HEK293T (cell line): ENCODE data around the gene SYNPR.

Experiments
- ARNT ChIP-seq: fragments of 450-650 bp; IDR thresholded peaks from 2 replicates; pipeline ENCODE4 v1.6.1; 2017; ENCODE audit warnings: mild to moderate bottlenecking
- ELF4 ChIP-seq: fragments of 450-650 bp; IDR thresholded peaks from 2 replicates; pipeline ENCODE4 v1.6.1; 2017; ENCODE audit warnings: antibody characterized with exemption
- FOXM1 ChIP-seq: fragments of 450-650 bp; IDR thresholded peaks from 2 replicates; pipeline ENCODE4 v1.6.1; 2017; ENCODE audit warnings: mild to moderate bottlenecking, borderline replicate concordance
- PKNOX1 ChIP-seq: fragments of 450-650 bp; IDR thresholded peaks from 2 replicates; pipeline ENCODE4 v1.6.1; 2016
- SP1 ChIP-seq: fragments of 450-650 bp; IDR thresholded peaks from 2 replicates; pipeline ENCODE4 v1.6.1; 2017
- SUZ12 ChIP-seq: fragments of 450-650 bp; IDR thresholded peaks from 2 replicates; pipeline ENCODE4 v1.6.1; 2016; ENCODE audit warnings: mild to moderate bottlenecking

- TF ChIP-seq FOXM1 (no peak), PKNOX1 (no peak), SUZ12 (no peak), SP1 (no peak), ARNT (no peak), ELF4 (no peak)
Observed at GRCh38 chr3:63405882-63406281, 127.8 kb downstream of the SYNPR start.
